ENCODE measurements around the gene STK33.

- no peak for TF ChIP-seq PAX5 (IDR thresholded peaks at IDR 0.05; ENCODE audit: insufficient read depth, low read length, severe bottlenecking)
- no peak for TF ChIP-seq POLR2A (IDR thresholded peaks at IDR 0.05; ENCODE audit: low read depth, low read length)
- no peak for TF ChIP-seq POLR2AphosphoS5 (IDR thresholded peaks at IDR 0.05; ENCODE audit: low read depth, low read length)
These were observed 42.1 kb upstream of the STK33 start for GRCh38 chr11:8636127-8636526.

All from GM12891 (cell line).